HG02763 (cell line): ENCODE results near the gene RFT1.
A peak's percentile ranks its signal among the peaks of the same experiment; 100 is the strongest.

Experiments
- ATAC-seq: cut with Tn5 transposase; IDR thresholded peaks from one replicate; pipeline ENCODE4 v1.9.1; 2021; ENCODE audit warnings: mild to moderate bottlenecking, moderate library complexity; ENCODE audit not compliant: unreplicated experiment

The RFT1 gene

DNA sequence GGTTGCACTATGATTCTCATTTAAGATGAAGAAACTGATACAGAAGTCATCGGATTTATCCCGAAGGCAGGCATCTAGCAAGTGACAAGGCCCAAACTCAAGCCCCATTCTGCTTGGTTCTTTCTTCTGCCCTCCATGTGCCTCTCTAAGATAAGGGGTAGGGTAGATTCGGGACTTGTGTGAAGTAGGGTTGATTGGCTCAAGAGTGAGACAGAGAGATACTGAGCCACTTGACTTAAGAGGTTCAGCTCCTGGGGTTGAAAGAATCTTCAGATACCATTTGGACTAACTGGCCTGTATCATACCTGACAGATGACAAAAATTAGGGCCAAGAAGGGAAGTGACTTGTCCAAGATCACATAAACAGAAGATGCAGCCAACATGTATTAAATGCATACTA, 891 bp downstream of the RFT1 start:
- ATAC-seq: no peak

DNA sequence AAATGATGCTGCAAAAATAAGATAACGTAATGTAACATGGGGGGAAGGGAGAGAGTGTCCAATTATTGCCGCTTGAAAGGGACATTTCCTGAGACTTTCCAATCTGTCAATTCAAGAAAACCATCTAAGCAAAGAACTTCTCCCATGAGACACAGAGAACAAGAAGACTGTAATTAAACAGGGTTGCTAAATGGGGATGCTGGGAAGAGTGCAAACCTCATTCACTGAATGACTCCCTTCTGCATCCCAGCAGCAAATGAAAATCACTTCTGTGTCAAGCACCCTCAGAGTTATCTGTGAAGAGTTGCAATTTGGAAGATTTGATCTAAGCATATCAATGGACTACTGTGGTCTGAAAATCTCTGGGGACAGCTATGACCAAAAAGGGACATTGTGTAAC, 3.6 kb downstream of the RFT1 start:
- ATAC-seq: no peak

DNA sequence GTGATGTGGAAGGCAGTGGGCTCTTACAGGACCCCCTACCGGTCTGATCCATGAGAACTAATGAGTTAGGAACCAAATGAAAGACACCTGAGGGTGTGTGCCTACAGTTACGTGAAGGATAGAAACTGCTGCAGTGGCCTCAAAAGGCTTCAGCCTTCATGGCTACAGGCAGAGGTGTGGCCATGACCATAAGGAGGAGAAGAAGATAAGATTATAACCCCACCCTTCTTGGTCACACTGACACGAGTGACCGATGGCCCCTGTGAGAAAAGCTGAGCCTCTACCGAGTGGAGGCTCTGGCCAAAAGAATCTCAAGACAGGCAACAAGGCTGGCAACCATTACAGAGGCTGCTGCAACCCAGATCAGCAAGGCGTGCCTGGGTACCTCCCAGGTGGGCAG, 6.3 kb downstream of the RFT1 start:
- no peak for ATAC-seq

DNA sequence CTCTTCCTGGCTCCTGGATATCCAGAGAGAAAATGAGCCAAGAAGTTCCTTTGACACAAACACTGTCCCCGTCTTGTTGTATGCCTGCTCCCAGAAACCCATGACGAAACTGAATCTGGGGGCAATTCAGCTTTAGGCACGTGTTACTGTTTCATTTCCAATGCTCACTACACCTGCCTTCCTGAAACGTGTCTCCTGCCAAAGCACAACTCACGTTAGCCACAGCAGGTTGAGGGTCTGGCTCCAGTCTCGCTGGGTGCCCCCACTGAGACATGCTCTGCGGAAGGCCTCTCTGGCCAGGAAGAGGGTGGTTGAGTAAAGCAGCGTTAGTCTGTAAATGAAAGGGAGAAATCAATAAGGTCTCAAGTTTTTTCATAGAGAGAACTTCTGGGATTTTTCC, 6.7 kb downstream of the RFT1 start:
- ATAC-seq: no peak

DNA sequence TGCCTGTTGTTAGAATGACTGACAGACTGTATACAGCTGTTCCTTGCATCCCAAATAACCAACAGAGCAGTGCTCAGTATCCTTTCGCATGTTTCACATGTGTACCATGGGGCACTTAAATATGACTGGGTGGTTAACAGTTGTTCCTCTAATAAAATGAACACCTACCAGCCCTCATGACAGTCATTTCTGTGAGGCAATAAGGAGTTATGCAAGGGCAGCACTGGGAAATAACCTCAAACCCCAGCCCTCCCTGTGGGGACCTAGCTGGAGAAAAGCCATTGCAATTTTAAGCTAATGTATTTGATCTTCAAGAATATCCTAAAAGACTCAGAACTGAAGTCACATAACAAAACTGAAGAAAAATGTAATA, 7.3 kb downstream of the RFT1 start:
- no peak for ATAC-seq

DNA sequence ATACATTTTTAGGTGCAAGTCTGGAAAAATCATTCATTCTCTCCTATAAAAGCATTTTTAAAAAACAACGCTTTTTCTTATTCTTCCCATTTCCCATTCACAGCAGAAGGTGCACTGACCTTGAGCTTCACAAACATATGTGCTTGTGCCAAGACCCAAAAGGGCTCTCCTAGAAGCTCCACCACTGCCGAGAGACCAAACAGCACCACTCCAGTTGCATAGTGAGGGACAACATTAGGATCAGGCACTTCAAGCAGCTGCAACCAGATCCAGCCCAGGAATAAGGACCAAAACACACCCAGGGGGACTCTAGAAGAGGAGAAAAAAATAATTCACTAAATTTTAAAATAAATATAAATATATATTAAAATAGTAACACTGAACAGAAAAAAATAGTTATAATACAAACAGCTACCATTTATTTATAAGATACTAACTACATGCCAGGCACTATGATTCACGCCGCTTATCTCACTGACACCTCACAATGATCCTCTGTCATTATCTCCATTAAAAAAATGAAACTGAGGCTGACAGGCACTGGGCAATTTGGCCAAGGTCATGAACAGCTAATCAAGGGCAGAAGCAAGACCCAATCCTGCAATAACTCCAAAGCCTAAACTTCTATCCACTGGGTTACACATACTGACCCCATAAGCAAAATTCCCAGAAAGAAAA, 7.8 kb downstream of the RFT1 start:
- no peak for ATAC-seq

DNA sequence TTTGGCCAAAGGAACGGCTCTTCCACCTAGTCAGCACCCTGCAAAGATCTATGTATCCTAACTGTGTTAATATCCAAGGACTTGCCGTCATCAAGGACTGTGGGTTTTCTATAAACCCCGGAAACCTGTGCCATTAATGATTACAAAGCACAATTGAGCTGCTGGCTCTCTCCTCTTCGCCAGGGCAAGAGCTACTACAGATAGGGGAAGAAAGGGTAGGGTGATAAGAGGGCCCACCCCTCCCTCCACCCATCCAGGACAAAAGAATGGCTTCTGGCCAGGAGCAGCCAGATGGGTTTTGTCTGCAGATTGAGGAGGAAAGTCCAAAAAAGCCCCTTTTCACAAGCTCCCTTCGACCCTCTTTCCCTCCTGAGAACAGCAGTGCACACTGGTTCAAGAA, 9.9 kb downstream of the RFT1 start:
- no peak for ATAC-seq

DNA sequence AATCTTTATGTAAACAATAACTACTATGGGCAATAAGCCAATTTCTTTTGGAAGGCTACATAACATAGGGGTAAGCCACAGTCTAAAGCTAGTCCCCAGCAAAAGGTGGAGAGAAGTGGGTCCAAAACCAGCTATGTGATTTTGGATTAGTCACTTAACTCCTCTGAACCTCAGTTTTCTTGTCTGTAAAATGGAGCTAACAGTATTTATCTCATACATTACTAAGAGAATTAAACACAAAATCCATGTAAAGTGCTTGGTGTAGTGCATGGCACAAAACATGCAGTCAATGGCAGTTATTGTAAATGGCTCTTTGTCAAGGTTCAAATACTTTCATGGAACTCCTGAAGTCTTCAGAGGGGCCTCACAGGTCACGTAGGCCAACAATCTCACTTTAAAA, 13.3 kb downstream of the RFT1 start:
- ATAC-seq: no peak

DNA sequence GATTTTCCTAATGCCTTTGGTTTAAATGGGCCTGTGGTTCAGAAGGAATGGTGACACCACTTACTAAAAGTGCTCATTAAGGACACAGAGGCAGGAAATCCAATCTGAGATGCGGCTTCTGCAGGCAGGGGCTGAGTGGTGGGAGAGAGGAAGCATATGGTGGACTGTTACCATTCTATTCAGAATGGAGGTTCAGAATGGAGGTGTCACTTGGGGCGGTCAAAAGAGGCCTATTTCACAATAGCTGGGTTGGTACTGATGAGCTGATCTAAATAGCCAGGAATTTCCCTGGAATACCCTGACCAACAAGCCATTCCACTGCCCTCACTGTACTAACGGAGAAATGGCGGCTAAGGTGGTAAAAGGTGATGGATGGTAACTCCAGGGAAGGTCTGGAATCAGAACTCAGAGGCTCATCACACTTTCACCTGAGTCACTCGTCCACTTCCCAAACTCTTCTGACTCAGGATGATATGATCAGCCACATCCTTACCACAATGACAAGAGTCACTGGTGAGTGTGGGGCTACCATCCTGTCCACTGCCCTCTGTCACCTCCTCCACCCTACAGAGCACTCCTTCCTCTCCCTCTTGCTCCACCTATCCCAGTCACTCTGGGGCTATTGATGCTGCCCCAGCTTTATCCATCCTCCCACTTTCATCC, 15.7 kb downstream of the RFT1 start:
- no peak for ATAC-seq

DNA sequence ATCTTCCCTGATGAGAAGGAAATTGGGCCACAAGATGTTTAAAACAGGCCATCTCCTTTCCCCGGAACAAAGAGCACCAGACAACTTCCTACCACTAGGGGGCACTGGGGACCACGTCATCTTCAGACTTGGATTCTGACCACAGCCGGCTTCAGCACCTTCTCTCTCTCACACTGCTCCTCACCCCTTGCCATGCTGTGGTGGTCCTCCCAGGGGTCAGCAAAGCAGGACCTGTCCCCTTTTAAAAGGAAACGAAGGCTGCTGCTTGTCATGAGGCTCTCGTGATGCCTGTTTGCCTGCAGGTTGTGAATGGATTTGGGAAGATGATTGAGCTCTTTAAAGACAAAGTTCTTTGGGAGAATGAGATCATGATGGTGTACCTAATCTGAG, 16.2 kb downstream of the RFT1 start:
- peak; percentile 69 for ATAC-seq

DNA sequence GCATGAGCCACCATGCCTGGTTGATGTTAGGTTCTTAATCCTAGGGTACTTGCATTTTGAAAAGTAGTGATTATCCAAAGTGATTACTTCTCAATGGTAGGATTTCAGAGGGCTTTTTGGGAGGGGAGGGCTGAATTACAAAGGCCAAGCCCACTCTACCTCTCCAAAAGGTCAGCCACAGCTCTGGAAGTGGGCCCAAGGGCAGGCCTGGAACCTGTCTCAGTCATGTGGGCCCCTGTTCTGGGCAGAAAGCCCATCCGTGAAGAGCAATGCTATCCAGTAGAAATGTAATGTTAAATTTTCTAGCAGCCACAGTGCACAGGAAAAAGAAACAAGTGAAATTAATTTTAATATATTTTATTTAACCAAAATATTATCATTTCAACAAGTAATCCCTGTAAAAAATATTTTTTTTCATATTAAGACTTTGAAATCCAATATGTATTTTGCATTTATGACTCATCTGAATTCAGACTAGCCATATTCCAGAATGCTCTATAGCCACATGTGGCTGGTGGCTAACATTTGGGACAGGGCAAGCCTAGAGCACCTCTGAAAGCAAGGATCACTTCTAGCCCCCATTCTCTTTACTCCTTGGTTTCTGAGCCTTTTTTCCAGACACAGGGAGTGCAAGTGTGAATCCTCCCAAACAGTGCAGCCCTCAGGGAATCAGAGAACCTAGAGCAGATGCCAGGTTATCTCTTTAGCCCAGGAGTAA, 16.8 kb downstream of the RFT1 start:
- ATAC-seq: no peak

DNA sequence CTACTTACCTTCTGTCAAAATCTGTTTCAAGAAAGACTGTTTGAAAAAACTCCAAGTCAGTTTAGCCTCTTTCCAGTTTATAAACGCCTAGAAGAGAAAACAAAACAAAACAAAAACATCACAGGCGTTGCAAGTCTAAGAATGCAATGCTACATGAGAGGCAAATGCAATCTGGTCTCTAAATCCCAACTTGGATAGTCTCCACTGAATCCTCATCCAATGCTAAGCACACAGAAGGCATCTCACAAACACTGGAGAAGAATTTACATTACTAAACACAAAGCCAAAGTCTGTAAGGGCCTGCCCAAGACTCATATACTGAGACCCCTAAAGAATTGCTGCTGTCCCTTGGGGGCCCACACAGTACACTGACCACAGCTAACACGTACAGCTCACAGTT, 18.4 kb downstream of the RFT1 start:
- ATAC-seq: no peak

DNA sequence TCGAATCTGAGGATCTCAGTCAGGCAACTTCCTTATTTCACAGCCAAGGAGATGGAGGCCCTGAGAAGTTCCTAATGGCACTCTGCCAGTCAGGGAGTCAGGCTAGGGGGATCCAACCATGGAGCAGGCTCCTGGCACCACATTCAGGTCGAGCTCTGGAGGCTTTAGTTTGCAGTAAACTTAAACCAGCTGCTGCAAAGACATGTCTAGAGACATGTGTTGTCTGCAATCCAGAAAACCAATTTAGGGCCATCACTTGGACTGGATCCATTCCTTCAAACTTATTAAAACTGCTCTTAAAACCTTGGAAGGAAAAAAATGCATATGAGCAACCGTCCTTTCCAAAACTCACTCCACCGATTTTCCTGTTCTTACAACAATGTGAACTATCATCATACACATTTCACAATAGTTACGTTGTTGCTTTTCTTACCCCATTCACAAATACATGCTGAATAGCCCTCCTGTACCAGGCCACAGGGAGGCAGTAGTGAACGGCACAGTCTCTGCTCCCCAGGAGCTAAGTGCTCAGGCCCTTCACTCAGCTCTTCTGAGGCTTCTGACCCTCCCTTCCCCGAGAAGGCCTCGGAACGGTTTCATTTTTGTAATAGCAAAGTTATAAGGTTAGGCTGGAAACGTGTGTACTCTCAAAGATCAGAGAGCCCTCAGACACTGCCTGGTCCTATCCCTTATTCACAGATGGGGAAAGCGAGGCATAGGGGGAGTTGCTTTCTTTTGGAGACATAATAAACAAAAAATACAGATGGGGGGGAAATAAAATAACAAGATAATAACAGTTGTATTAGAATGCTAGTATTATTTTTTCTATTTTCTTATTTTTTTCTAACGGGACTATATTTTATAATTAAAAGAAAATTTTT, 20.1 kb downstream of the RFT1 start:
- no peak for ATAC-seq

DNA sequence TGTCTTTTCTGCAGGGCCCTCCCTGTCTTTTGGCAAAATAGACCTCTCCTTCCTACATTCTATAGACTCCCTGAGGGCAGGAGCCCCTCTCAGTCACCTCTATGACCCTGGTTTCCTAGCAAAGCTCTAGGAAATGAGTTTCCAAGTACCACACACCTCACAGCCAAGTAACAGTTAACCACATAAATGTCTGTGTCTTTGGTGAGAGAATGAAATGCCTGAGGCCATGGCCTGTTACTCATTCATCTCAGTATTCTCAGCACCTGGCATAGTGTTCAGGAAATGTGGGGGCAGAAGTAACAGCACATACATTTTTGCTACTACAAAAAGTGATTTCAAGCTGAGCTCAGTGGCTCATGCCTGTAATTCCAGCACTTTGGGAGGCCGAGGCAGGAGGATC, 21.0 kb downstream of the RFT1 start:
- ATAC-seq: no peak

DNA sequence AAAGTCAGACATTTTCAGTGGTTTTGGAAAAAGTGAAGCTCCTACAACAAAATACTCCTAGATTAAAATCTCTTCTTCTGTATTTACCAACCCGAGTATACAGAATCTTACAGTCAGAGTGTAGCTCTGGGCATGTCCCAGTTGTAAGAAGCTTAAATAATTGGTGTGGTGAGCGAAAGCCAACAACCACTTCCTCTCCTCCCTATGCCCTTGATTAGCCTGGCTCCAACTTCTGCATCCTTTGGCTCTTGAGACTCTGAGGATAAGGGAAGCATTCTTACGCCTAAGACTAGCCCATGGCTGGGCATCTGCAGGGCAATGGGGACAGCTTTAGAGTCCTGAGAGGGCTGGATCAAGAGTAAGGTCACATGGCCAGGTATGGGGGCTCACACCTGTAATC, 25.5 kb downstream of the RFT1 start:
- no peak for ATAC-seq

DNA sequence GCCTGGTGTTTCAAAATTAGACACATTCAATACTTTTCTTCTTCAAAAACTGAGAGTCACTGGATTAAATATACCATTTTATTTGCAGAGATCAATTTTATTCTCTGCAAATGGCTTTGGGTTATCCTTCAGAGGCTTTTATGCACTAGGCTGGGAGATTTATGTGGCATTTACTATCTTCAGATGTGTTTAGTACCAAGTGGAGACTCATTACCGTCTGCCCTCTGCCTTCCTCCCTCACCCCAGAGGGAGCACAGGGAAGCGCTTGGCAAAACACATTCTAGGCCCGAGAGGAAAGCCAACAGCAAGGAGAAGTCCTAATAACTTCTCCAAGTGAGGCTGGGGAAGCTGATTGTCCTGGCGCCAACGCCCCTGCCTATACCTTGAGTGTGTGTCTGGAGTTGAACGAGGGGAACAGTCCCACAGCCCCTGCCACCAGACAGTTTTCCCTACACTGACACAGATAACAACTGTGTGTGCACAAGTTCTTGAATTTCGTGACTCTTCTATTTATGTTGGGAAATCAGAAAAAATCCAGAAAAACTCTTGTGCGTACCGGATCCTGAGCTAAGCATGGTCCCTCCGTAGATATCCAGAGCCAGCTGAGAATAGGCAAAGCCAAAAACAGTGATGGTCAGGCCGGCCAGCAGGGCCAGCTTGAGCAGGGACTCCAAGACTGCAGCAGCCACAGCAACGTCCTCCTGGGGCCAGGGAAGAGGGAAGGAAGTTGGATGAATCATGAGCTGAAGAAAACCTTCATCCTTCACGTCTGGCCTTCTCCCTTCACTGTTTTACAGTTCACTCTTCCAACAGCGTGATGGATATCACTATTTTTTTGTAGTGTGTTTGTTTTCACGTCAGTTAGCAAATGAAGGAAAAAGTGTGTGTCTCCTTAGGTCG, 26.6 kb downstream of the RFT1 start:
- no peak for ATAC-seq

DNA sequence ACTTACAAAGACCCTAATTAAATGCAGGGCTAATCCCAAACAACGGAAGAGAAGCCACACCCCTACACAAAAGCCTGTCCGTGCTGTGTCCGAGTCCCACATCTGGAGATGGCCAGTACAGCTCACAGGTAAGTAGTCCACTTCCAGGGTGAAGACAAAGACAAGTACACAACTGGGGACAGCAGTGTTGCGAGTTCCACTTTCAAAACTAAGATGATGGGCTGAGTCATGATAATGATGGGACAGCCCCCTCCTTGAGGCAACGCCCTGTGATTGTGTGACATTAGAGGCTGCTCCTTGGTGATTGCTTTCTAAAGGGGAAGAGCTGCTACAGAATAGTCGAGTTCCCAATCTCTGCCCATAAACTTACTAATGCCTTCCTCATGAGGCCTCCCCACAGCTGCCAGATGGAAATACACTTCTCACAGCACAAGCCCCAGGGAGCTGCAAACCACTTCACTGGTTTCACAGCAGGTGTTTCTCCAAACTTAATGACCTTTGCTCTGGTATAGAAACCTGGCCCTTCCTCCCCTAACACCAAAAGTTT, 27.6 kb downstream of the RFT1 start:
- peak; percentile 78 for ATAC-seq

DNA sequence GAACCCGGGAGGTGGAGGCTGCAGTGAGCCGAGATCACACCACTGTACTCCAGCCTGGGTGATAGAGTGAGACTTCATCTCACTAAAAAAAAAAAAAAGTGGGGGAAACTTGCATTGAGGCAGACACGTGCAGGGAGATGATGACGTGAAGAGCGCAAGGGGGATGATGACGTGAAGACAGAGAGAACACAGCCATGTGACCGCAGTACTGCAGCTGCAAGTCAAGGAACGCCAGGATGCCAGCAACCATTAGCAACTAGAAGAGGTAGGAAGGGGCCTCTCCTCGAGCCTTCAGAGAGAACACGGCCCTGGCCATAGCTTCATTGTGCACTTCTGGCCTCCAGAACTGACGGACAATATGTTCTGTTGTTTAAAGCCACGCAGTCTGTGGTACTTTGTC, 28.3 kb downstream of the RFT1 start:
- ATAC-seq: no peak

DNA sequence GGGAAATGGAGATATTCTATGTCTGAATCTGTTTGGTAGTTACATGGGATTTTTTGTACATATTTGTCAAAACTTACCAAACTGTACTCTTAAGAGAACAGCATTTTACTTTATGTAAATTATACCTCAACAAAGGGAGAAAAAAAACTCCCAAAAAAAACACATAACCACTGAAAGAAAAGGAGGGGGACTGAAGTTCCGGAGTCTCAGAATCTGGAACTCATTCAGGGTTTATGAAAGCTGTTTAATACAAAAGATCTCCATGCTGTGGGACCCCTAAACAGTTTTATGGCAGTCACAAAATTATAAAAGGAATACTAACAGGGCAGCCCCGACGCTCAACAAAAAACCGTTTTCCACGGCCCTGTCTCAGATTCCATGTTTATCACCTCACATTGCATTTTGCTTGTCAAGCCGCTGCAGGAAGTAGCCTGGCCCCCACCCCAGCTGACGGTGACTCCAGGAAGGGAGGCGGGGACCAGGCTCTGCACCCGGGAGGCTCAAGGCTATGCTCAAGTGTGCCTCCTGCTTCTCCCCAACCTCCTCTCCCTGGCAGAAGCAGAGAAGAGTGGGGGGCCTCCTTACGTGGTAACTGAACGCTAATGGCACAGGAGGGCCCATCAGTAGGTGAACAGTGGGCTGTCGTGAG, 29.3 kb downstream of the RFT1 start:
- no peak for ATAC-seq

DNA sequence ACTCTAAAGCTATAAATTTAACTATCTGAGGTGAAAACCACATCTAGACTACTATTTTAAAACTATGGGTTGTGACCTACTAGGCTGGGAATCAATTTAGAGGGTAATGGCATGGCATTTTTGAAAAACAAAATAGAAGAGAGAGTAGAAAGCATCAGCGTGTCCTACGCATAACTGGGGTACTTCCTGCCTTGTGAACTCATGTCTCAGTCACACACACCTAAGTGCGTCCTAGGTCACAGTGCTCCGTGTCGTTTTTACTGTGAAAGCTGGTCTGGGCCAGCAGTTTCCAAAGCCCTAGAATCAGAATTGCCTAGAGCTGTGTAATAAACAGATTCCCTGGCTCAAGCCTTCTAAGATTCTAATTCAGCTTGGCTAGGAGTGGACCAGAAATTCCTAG, 32.3 kb downstream of the RFT1 start:
- ATAC-seq: no peak
